ENCODE data around the gene DLGAP1. TPM values are rescaled to one million over a fixed set of nuclear protein-coding genes. Genes with fewer than 3 reads are reported as not detected.

Gene DLGAP1
- total RNA-seq, 1 experiment from 2014 or later = 23.0 TPM

- Mint-ChIP-seq H3K27ac (no peak overlapping the region), H3K4me1 (peaks cover 15% of the 10 kb centered on the region; the same call in 1 of the 2 replicates), H3K9me3 (no peaks in the 10 kb centered on the region), H3K27me3 (ENCODE audit: low read depth) (no peaks in the 10 kb centered on the region), H3K4me3 (no peak overlapping the region), H3K36me3 (no peaks in the 10 kb centered on the region)
- CTCF ChIA-PET = interaction anchor here (1.4 kb wide), 1 partner anchor 391 kb away, joined by 3 read pairs; no protein-coding TSS in a partner anchor
- DNase-seq (ENCODE audit: low spot score) (no peak), ATAC-seq (no peak)
- TF ChIP-seq ATF1 (CRISPR knock-in tag; IDR thresholded peaks at IDR 0.05) = no peak
- POLR2A ChIA-PET = interaction anchor here (0.5 to 0.6 kb wide), 3 partner anchors 63 to 859 kb away, joined by 3 to 4 read pairs (median 4); no protein-coding TSS in a partner anchor
Measured at GRCh38 chr18:4385876-4386275, 69.2 kb downstream of the DLGAP1 start.

- CTCF ChIA-PET = no interaction called here
- TF ChIP-seq ZSCAN18 (CRISPR knock-in tag; IDR thresholded peaks at IDR 0.05) = no peak
Measured at GRCh38 chr18:4384932-4385331, 70.2 kb downstream of the DLGAP1 start.

GRCh38 chr18:4374564-4374963 is 80.5 kb downstream of the DLGAP1 start:
- Mint-ChIP-seq H3K27ac (no peak overlapping the region), H3K36me3 (no peaks in the 10 kb centered on the region), H3K4me1 (peaks cover 24% of the 10 kb centered on the region), H3K27me3 (ENCODE audit: low read depth) (no peaks in the 10 kb centered on the region), H3K9me3 (no peaks in the 10 kb centered on the region), H3K4me3 (no peak overlapping the region)
- POLR2A ChIA-PET = no interaction called here
- TF ChIP-seq ZNF512 (CRISPR knock-in tag; IDR thresholded peaks at IDR 0.05; ENCODE audit: borderline replicate concordance) (no peak), CBFB (CRISPR knock-in tag; IDR thresholded peaks at IDR 0.05; ENCODE audit: low read depth) (no peak), NR3C1 (CRISPR knock-in tag; conservative IDR thresholded peaks at IDR 0.05; ENCODE audit: low read depth) (no peak), PRRX2 (CRISPR knock-in tag; IDR thresholded peaks at IDR 0.05) (no peak), ZNF219 (CRISPR knock-in tag; IDR thresholded peaks at IDR 0.05; ENCODE audit: borderline replicate concordance) (no peak), ZNF416 (CRISPR knock-in tag; IDR thresholded peaks at IDR 0.05) (no peak), HMGXB4 (CRISPR knock-in tag; IDR thresholded peaks at IDR 0.05) (no peak), ZNF281 (CRISPR knock-in tag; IDR thresholded peaks at IDR 0.05) (no peak), ZNF532 (CRISPR knock-in tag; IDR thresholded peaks at IDR 0.05; ENCODE audit: borderline replicate concordance) (no peak), SMAD4 (CRISPR knock-in tag; IDR thresholded peaks at IDR 0.05) (no peak), FOXJ3 (CRISPR knock-in tag; IDR thresholded peaks at IDR 0.05; ENCODE audit: borderline replicate concordance) (no peak), ZMAT4 (CRISPR knock-in tag; IDR thresholded peaks at IDR 0.05) (no peak), HMGA2 (CRISPR knock-in tag; IDR thresholded peaks at IDR 0.05) (no peak), KAT7 (CRISPR knock-in tag; IDR thresholded peaks at IDR 0.05; ENCODE audit: borderline replicate concordance) (no peak), ZNF423 (CRISPR knock-in tag; IDR thresholded peaks at IDR 0.05) (no peak), MXD4 (CRISPR knock-in tag; IDR thresholded peaks at IDR 0.05; ENCODE audit: borderline replicate concordance) (no peak), ELF4 (CRISPR knock-in tag; IDR thresholded peaks at IDR 0.05; ENCODE audit: low read depth) (no peak)
- CTCF ChIA-PET = no interaction called here
- DNase-seq (ENCODE audit: low spot score) (no peak), ATAC-seq (no peak)

More at GRCh38 chr18:4384932-4385331, 70.2 kb downstream of the DLGAP1 start:
- DNase-seq (ENCODE audit: low spot score) = no peak
- no peak overlapping the region for H3K4me3 Mint-ChIP-seq
- H3K27me3 Mint-ChIP-seq (ENCODE audit: low read depth) = no peaks in the 10 kb centered on the region
- H3K4me1 Mint-ChIP-seq = peaks cover 15% of the 10 kb centered on the region; the same call in 1 of the 2 replicates
- H3K27ac Mint-ChIP-seq = 0 out of 2 replicates have a peak overlapping the region, but pooled peaks have one; percentile 29
- H3K9me3 Mint-ChIP-seq = no peaks in the 10 kb centered on the region
- no peaks in the 10 kb centered on the region for H3K36me3 Mint-ChIP-seq
- POLR2A ChIA-PET = interaction anchor here (0.6 kb wide), 1 partner anchor 86 kb away, joined by 3 read pairs; no protein-coding TSS in a partner anchor
- no peak for ATAC-seq

Data from WTC11 (cell line).